AG08395 (cell line): Measurements from ENCODE around the gene KIAA0586.
A peak's percentile ranks its signal among the peaks of the same experiment; 100 is the strongest.
"Not testable (repeated sequence)": the region's sequence is repeated elsewhere in the genome, so short reads cannot be mapped to it uniquely, and the experiment has no call there.

ENCODE experiments used
- DNase-seq: peaks from one replicate; pipeline ENCODE4 v3.0.0; 2012; ENCODE audit warnings: mixed read lengths, low spot score

Gene KIAA0586

DNA sequence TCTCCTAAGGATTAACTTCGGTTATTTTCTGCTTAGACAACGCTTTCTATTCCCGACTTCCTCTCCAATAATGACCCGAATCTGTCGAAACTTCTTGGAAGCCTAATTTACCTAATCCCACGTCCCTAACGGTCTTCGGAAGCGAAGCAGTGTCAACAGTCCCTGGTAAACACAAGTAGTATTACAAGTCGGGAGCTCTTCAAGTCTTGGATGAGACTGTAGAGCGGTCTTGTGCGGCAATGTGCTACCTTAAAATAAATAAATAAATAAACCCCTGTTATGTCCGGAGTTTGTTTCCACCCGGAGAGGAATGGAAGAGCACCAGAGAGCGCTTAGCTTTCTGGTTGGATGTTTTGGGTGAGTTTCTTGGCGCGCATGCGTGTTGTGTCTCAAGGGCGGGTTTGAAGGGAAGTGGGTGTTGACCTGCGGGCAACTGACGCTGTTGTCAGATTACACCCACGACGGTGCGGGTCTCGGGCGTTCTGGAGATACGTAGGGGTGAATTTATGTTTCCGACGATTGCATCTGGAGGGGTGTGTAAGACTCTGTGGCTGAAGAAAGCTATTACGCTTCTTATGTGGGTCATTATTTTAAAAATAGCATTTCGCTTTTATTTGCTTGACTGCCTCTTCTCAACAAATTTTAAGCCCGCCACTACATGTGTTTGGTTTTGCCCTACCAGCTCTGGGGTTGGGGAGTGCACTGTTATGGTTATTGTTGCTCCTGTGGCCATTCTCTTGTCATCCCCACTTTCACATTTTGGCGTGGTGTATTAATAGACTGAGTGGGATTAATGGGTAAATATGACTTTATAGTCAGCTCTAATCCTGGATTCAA lies at the start of gene KIAA0586, which contains the start of gene TIMM9:
KIAA0586 (plus strand) TSS at position 439 of the 837 bp plus-strand sequence. CDS start 546 bp downstream, outside the sequence.
TIMM9 (minus strand) TSS at position 251 of the 837 bp plus-strand sequence. CDS start 15,586 bp downstream, outside the sequence.
- peak; percentile 98 for DNase-seq

DNA sequence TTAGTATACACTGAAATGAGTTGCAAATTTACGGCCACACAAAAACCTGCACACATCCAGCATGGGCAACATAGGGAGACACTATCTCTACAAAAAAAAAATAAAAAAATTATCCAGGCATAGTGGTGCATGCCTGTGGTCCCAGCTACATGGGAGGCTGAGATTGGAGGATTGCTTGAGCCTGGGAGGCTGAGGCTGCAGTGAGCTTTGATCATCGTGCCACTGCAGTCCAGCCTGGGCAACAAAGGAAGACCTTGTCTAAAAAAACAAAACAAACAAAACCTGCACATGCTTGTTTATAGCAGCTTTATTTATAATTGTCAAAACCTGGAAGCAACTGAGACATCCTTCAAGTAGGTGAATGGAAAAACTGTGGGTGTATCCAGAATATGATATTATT lies 36.7 kb upstream of the KIAA0586 start:
- DNase-seq: no peak

DNA sequence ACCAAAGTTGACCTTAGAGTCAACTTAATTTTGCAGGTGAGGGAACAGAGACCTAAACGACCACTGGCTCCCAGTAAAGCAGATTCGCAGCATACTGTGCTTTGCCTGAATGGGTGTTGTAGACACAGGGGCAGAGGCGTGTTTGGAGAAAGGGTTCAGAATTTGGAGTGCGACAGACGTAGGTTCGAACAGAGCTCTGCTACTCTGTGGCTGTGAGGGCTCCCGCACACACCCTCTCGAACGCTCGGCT lies 32.0 kb upstream of the KIAA0586 start:
- DNase-seq: no peak

DNA sequence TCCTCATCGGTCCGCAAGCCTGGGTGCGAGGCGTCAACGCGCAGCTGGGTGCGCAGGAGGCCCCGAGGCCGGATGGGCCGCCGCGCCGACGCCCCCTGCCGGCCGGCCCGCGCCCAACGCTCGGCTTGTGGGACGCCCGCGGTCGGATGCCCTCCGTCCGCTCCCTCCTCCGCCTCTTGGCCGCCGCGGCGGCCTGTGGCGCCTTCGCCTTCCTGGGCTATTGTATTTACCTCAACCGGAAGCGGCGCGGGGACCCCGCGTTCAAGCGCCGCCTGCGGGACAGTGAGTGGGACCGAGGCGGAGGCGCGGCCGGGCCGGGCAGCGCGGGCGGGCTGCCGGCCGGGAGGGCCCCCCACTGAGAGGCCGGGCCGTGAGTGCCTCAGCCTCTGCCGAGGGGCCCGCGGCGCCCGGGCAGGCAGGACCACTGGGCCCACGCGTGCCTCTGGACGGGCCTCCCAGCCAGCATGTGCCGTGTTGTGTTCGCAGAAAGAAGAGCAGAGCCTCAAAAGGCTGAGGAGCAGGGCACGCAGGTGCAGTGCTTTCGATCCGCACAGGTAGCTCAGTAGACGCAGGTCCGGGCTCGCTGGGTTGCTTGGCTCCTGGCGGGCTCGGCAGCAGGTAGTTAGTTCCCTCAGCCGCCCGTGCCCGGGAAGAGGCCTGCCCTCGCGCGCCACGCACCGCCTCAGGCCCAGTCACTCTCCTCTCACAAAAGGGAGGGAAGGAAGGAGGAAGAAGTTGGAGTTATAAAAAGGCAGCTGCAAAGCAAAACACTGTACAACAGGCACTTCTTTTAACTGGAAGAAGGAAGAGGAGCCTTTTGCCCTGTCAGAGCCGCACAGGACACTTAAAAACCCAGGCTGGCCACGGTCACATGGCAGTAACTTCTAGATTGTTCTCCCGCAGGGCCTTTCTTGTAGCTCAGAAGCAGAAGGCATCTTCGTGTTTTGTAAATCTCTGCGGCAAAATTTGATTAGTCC lies 31.4 kb upstream of the KIAA0586 start, which contains the start of gene TOMM20L:
TOMM20L (plus strand) TSS at position 119 of the 977 bp plus-strand sequence; CDS start at position 147, 28 bp downstream.
- peak; percentile 86 for DNase-seq

DNA sequence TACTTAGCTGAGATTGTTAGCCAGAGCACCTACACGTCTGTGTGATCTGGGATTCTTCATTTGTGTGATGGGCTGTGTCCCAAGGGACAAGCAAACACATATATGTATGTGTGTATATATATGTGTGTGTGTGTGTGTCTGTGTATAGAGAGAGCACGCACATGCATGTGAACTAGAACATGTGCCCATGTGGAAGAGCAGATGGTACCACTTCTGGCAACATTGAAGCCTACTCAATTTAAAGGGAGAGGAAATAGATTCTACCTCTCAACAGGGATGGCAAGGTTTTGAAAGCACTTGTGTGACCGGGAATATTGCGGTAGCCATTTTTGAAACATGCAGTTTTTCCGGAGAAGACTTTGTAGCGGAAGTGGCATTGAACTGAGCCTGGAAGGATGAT lies 30.4 kb upstream of the KIAA0586 start:
- DNase-seq: no peak

DNA sequence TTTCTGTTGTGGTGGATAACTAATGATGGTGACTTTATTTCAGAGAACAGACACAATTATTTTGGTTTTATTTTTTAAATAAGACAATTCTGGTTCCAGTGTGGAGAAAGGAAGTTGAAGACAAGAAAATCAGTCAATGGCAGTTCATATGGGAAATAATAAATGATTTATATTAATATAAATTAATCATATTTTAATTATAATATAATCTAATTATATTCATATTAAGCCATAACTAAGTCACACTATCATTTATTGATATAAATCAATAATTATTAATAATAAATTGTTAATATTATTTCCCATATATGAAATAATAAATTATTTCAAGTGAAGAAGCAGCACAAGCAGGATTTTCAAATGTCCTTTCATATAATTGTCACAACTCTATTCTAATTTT lies 29.0 kb upstream of the KIAA0586 start:
- DNase-seq: no peak

DNA sequence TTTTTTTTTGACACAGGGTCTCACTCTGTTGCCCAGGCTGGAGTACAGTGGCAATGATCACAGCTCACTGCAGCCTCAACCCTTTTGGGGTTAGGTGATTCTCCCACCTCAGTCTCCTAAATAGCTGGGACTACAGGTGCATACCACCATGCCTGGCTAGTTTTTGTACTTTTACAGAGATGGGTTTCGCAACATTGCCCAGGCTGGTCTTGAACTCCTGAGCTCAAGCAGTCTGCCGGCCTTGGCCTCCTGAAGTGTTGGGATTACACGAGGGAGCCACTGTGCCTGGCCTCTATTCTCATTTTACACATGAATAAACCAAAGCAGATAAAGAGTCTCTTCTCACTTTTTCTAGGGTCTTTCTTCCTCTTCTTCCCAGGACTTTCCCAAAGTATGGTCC lies 28.6 kb upstream of the KIAA0586 start:
- no peak for DNase-seq

DNA sequence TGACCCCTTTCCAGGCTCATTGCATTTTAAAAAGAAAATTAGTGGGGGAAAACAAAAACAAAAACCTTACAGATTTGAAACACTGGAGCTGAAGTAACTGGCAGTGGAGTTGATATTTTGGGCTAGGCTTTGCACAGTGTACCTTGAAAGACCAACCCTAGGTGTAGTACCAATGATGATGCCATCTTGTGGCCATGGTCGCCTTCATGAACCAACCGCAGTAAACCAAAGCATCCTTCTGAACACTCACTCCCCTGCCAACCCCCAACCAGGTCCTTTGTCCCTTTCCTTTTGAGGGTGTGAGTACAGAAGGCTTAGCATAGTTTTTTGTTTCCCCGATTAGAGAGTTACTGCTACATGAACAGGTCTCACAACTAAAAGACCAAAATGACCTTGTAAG lies 25.9 kb upstream of the KIAA0586 start:
- DNase-seq: no peak

DNA sequence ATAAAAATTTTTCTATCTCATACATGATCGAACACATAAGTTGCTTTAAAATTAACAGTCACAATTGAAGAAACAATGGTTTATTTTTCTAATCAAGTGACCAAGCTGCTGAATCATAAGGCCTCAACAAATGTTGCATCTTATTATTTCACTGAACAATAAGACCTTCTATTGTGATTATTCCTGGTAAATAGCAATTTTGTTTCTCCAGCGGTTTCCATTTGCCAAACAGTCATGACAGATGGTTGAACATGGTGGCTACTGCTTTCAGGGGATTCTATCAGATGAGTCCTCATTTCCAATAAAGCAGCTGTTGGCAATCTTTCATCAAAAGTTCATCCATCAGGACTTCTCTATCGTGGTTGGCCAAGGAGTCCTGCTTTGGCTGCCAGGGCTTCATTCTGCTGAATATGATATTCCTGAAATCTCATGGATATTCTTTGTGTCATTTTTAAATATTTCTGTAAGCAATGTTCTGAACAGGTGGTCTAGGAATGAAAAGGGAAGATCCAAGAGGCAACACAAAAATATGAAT lies 18.8 kb upstream of the KIAA0586 start:
- no peak for DNase-seq

DNA sequence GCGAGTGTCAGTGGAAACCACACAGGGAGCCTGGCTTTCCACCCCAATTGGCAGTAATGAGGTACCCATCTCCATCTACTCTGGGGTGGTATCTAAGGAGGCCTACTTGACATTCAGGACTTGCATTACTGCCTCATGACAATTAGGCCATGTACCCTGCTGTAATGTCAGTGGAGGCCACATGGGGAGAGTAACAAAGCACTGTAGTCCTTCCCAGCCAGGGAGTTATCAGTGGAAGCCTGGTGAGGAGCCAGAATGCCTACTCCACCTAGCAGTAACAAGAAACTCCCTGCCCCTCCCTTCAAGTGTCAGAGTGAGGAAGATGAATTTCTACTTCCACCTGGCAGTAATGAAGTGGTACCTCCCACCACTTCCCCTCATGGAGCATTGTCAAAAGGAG lies 12.7 kb upstream of the KIAA0586 start:
- no peak for DNase-seq

DNA sequence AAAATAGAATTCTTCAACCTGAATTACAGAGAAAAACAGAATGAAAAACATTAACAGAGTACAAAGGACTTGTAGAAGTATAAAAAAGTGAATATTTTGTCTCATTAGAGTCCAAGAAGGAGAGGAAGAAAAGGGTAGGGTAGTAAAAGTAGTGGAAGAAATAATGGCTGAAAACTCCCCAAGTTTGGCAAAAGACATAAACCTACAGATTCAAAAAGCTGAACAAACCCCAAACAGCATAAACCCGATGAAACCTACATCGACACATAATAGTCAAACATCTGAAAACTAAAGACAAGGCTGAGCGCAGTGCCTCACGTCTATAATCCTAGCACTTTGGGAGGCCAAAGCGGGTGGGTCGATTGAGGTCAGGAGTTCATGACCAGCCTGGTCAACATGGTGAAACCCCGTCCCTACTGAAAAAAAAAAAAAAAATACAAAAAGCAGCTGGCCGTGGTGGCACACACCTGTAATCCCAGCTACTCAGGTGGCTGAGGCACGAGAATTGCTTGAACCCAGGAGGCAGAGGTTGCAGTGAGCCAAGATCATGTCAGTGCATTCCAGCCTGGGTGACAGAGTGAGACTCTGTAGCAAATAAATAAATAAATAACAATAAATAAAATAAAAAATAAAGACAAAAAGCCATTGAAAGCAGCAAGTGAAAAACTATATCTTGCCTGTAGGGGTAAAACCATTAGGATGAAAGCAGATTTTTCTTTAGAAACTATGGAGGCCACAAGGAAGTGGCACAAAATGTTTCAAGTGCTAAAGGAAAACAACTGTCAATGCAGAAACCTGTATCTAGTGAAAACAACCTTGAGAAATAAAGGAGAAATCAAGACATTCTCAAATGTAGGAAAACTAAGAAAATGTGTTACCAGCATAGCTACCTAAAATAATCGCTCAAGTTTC lies 11.6 kb upstream of the KIAA0586 start:
- DNase-seq: no peak

DNA sequence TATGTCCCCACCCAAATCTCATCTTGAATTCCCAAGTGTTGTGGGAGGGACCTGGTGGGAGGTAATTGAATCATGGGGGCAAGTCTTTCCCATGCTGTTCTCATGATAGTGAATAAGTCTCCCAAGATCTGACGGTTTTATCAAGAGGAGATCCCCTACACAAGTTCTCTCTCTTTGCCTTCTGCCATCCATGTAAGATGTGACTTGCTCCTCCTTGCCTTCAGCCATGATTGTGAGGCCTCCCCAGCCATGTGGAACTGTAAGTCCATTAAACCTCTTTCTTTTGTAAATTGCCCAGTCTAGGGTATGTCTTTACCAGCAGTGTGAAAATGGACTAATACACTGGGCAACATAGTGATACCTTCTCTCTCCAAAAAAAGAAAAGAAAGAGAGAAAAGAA lies 10.6 kb upstream of the KIAA0586 start:
- DNase-seq: not testable (repeated sequence)

DNA sequence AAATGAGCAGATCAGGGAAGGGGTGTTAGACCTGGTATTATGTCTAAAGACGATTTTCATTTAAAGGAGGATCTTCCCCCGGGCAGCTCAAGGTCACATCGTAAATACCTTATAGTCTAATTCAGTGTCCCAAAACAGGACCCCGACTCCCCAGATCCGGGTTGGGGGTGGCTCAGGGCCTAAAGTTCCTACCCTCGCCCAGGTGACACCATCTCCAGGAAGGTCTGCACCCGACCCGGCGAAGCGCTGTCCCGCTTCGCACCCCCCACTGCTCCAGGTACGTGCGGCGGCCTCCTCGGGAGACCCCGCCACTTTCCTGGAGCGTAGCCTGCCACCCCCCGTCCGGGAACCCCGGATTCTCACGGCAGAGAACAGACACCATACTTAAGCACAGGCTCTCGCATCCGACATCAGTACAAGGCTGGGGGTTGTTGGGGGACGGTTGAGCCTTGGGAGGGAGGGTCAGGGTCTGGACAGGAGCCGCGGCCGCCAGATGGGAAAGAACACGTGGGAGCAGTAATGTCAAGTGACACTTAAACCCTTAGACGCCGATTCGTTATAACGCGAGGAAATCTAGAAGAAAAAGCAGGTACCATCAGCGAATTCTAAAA lies 744 bp upstream of the KIAA0586 start:
- DNase-seq: peak; percentile 56

DNA sequence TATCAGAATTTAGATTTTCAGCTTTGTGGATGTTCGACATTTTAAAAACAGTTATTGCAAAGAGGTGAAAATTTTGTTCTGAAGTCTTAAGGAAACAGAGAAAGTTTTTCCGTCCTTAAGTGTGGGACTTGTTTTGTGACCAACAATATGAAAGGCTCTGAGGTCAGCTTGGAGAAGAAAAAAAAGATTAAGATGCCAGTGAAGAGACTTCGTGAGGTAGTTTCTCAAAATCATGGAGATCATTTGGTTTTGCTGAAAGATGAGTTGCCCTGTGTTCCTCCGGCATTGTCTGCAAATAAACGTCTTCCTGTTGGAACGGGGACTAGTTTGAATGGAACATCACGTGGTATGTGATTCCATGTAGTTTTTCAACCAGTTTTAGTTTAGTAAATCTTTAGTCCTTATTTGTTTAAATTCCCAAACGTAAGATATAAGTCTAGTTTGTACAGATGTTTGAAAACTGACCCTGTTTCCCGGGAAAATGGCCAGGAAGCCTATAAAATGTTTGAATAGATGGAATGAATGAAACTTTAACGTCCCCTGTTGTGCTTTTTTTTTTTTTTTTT lies 682 bp downstream of the KIAA0586 start:
- peak; percentile 43 for DNase-seq

DNA sequence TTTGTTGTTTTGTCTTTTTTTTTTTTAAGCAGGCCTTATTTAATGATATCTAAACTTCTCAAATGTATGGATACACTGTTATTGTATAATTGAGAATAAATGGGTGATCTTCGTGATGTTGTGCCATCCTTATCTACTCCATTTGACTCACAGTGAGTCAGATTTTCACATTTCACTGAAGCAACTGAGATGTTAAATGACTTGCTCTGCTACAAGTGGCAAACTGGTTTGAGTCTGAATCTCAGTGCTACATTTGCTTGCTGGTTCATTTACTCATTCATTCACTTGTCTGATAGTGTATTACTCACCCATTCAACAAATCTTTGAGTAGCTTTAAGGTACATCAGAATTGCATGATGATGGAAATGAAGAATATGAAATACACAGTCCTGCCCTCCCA lies 2.6 kb downstream of the KIAA0586 start:
- no peak for DNase-seq

DNA sequence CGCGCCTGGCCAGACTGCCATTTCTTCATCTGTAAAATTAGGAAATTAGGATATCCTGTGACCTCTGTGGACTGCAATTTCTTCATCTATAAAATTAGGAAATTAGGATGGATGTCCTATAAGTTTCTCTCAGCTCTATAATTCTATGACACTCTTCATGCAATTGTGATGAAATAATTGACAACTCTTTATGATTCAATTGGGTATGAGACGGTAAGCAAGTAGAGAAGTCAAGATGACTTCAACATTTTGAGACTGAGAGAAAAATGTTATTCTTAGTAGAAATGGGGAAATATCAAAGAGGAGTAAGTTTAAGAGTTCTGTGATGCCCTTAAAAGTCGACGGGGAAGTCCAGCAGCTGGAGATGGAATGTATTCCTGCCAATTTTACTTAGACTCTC lies 12.0 kb downstream of the KIAA0586 start:
- no peak for DNase-seq

DNA sequence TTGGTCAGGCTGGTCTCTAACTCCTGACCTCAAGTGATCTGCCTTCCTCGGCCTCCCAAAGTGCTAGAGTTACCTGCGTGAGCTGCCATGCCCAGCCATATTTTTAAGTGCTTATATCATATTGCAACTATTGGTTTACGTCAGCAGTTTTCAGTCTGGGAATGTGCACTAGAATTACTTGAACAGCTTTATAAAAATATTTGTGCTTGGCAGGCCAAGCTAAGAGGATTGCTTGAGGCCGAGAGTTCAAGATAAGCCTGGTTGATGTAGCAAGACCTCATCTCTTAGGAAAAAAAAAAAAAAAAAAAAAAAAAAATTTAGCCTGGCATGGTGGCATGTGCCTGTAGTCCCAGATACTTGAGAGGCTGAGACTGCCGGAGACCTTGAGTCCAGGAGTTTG lies 17.1 kb downstream of the KIAA0586 start:
- DNase-seq: no peak

DNA sequence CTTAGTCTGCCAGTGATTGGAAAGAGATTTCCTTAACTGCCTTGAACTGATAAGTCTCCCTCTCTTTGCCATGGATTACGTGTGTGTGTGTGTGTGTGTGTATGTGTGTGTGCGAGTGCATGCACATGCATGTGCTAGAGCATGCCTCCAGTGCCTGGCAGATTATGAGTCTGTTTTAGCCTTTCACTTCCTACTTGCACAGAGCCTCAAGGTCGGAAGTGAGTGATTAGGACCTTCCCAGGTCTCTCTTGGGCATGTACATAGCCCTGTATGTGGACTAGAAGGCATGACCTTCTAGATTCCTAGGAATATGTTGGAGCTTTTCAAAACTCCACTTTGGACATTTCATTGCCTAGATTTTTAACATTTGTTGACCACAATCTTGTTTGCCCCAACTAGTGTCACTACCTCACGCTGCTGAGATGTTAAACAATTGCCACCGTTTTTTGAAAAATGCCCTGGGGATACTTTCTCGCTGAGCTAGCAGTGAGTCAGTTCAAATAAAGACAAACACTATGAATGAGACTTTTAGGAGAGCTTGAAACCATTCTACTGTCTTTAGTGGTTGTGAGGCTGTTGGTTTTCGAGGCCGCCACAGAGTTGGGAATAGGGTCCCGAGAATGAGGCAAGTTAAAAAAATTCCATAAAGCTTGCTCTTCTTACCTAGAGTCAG lies 28.2 kb downstream of the KIAA0586 start:
- no peak for DNase-seq

DNA sequence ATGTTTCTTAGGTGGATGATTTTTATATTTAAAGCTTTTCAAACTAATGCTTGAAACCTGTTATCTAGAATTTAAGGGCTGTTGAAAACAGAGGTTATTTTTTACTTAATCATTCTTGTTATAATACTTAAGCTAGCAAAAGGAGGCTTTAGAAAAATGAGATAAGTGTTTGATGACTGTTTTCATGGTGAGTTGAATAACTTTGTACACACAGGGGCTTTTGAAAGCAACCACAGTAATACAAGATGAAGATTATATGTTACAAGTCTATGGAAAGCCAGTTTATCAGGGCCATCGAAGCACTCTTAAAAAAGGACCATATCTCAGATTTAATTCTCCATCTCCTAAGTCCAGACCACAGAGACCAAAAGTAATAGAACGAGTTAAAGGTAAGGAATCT lies 33.3 kb downstream of the KIAA0586 start:
- no peak for DNase-seq

DNA sequence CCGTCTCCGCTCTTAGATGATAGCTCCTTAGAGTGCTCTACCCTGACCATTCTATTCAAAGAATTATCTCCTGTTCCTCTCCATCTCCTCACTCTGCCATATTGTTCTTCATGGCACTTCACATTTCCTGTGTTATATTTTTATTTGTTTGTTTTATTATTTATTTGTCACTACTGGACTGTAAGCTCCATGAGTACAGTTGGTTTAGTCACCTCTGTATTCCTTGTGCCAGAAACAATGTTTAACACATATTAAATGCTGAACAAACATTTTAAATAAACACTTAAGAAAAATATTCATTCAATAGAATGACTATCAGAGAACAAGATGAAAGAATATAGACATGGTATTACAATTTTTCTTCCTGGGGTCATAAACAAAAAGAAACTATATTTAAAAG lies 35.6 kb downstream of the KIAA0586 start:
- DNase-seq: no peak
